Smooth muscle cell (in vitro differentiated cells): ENCODE data around the gene C1QTNF9B. TPM values are rescaled to one million over a fixed set of nuclear protein-coding genes. Genes with fewer than 3 reads are reported as not detected.
A peak's percentile ranks its signal among the peaks of the same experiment; 100 is the strongest.
"Not testable (repeated sequence)": the region's sequence is repeated elsewhere in the genome, so short reads cannot be mapped to it uniquely, and the experiment has no call there.

Experiments
- DNase-seq: peaks from one replicate; lab custom pipeline; 2025; ENCODE audit not compliant: unreplicated experiment; lab: John Stamatoyannopoulos, UW
- H2AFZ ChIP-seq: fragments of 200-600 bp; sonication (generic); 2 replicates; pipeline ENCODE4 v1.6.0; 2016; ENCODE audit warnings: antibody characterized with exemption, low read depth, mild to moderate bottlenecking
- H3F3A ChIP-seq: fragments of 200-600 bp; sonication (generic); 2 replicates; pipeline ENCODE4 v1.6.0; 2017; ENCODE audit warnings: antibody characterized with exemption, low read depth
- H3K27ac ChIP-seq: fragments of 200-600 bp; sonication (generic); 2 replicates; pipeline ENCODE4 v1.5.1; 2016; ENCODE audit warnings: low read depth, mild to moderate bottlenecking
- H3K27me3 ChIP-seq: fragments of 200-600 bp; sonication (generic); 2 replicates; pipeline ENCODE4 v1.6.1; 2016; ENCODE audit warnings: low read depth, mild to moderate bottlenecking
- H3K36me3 ChIP-seq: fragments of 200-600 bp; sonication (generic); 2 replicates; pipeline ENCODE4 v1.5.1; 2016; ENCODE audit warnings: low read depth
- H3K4me1 ChIP-seq: fragments of 200-600 bp; sonication (generic); 2 replicates; pipeline ENCODE4 v1.5.1; 2016; ENCODE audit warnings: low read depth
- H3K4me2 ChIP-seq: fragments of 200-600 bp; sonication (generic); 2 replicates; pipeline ENCODE4 v1.6.0; 2016; ENCODE audit warnings: mild to moderate bottlenecking
- H3K4me3 ChIP-seq: fragments of 200-600 bp; sonication (generic); 2 replicates; pipeline ENCODE4 v1.5.1; 2016; ENCODE audit warnings: mild to moderate bottlenecking
- H3K79me2 ChIP-seq: fragments of 200-600 bp; sonication (generic); 2 replicates; pipeline ENCODE4 v1.6.0; 2016; ENCODE audit warnings: low read depth, mild to moderate bottlenecking
- H3K9ac ChIP-seq: fragments of 200-600 bp; sonication (generic); 2 replicates; pipeline ENCODE4 v1.6.0; 2016; ENCODE audit warnings: low read depth
- H3K9me3 ChIP-seq: fragments of 200-600 bp; sonication (generic); replicated peaks from 2 replicates; pipeline ENCODE4 v1.5.1; 2016; ENCODE audit warnings: low read depth
- H4K20me1 ChIP-seq: fragments of 200-600 bp; sonication (generic); 2 replicates; pipeline ENCODE4 v1.6.0; 2016; ENCODE audit warnings: low read depth
- CTCF ChIP-seq: fragments of 200-600 bp; sonication (generic); IDR thresholded peaks from 2 replicates; pipeline ENCODE4 v1.5.1; 2017; ENCODE audit warnings: borderline replicate concordance, mild to moderate bottlenecking, antibody characterized with exemption; ENCODE audit not compliant: insufficient read depth, poor library complexity, severe bottlenecking
- WGBS: methylation state at CpG from one replicate; pipeline ENCODE4 v1.1.7; 2016; ENCODE audit warnings: low lambda C conversion rate; 5-methylcytosine and 5-hydroxymethylcytosine counted together
- polyA plus RNA-seq: library from polyadenylated mRNA; unstranded; fragments of >200 nt; fragmentation: Nextera tagmentation; extraction: Ambion mirVana; gene quantifications from 2 replicates; pipeline ENCODE4 v1.2.1, GENCODE V29; 2016
- total RNA-seq: library from RNA; depleted of rRNA; stranded (reverse); fragments of >200 nt; gene quantifications from 2 replicates; pipeline ENCODE4 v1.2.3, GENCODE V29; 2014

The C1QTNF9B gene
- not detected in 2 replicates for total RNA-seq
- 0.21 and 0.39 TPM in 2 replicates for polyA plus RNA-seq

- not testable (repeated sequence) for H3K27me3 ChIP-seq, H3F3A ChIP-seq, H3K79me2 ChIP-seq, H3K4me1 ChIP-seq, H3K4me3 ChIP-seq, H4K20me1 ChIP-seq, H3K4me2 ChIP-seq, H3K9ac ChIP-seq, H3K36me3 ChIP-seq, H3K9me3 ChIP-seq, DNase-seq
- Histone ChIP-seq H2AFZ (peak within 1 kb of the TSS; percentile 50), H3K27ac (peak within 1 kb of the TSS; percentile 30)
- WGBS = 86% methylated on average over 3 of the region's 3 CpGs
Observed at GRCh38 chr13:23897452-23897919, at the start of gene C1QTNF9B. Gene C1QTNF9B (minus strand): TSS chr13:23897502.

GRCh38 chr13:23946900-23947299 lies 49.6 kb upstream of the C1QTNF9B start:
- no peaks in the 10 kb centered on the region for H3K9me3 ChIP-seq
- no peaks in the 10 kb centered on the region for H3K27me3 ChIP-seq
- H3K27ac ChIP-seq = no peak overlapping the region
- DNase-seq = no peak
- no peak overlapping the region for H3K4me2 ChIP-seq
- no peak overlapping the region for H3K9ac ChIP-seq
- no peak for TF ChIP-seq CTCF
- H2AFZ ChIP-seq = no peak overlapping the region
- no peak overlapping the region for H3K4me3 ChIP-seq
- H3K79me2 ChIP-seq = no peaks in the 10 kb centered on the region
- no peaks in the 10 kb centered on the region for H3F3A ChIP-seq
- WGBS = 98% methylated on average over 8 of the region's 8 CpGs
- no peaks in the 10 kb centered on the region for H4K20me1 ChIP-seq
- no peaks in the 10 kb centered on the region for H3K4me1 ChIP-seq
- no peaks in the 10 kb centered on the region for H3K36me3 ChIP-seq

GRCh38 chr13:23946067-23946466 lies 48.8 kb upstream of the C1QTNF9B start:
- DNase-seq = no peak
- Histone ChIP-seq H3K79me2 (no peaks in the 10 kb centered on the region), H3K9me3 (no peaks in the 10 kb centered on the region), H3F3A (no peaks in the 10 kb centered on the region), H3K36me3 (no peaks in the 10 kb centered on the region), H4K20me1 (no peaks in the 10 kb centered on the region), H2AFZ (no peak overlapping the region), H3K27ac (no peak overlapping the region), H3K4me2 (no peak overlapping the region), H3K4me1 (no peaks in the 10 kb centered on the region), H3K27me3 (no peaks in the 10 kb centered on the region), H3K4me3 (no peak overlapping the region), H3K9ac (no peak overlapping the region)
- 99% methylated on average over 19 of the region's 19 CpGs for WGBS
- no peak for TF ChIP-seq CTCF

- H3K4me2 ChIP-seq = no peak overlapping the region
- H3K9me3 ChIP-seq = no peaks in the 10 kb centered on the region
- H2AFZ ChIP-seq = no peak overlapping the region
- no peak for DNase-seq
- no peaks in the 10 kb centered on the region for H3K36me3 ChIP-seq
- no peak overlapping the region for H3K9ac ChIP-seq
- no peak for TF ChIP-seq CTCF
- H3K27ac ChIP-seq = no peak overlapping the region
- H3K79me2 ChIP-seq = no peaks in the 10 kb centered on the region
- 97% methylated on average over 26 of the region's 28 CpGs for WGBS
- no peaks in the 10 kb centered on the region for H3F3A ChIP-seq
- H3K27me3 ChIP-seq = no peaks in the 10 kb centered on the region
- no peaks in the 10 kb centered on the region for H4K20me1 ChIP-seq
- no peak overlapping the region for H3K4me3 ChIP-seq
- H3K4me1 ChIP-seq = no peaks in the 10 kb centered on the region
Observed at GRCh38 chr13:23945612-23946011, 48.3 kb upstream of the C1QTNF9B start.
